Retina (tissue), 1 donor: ENCODE results near the gene VPS26A.
A peak's percentile ranks its signal among the peaks of the same experiment; 100 is the strongest.
"Not testable (repeated sequence)": the region's sequence is repeated elsewhere in the genome, so short reads cannot be mapped to it uniquely, and the experiment has no call there.

Experiments
- DNase-seq: peaks from one replicate; pipeline ENCODE4 v3.0.0-alpha.2; 2016

The VPS26A gene

GRCh38 chr10:69103784-69104183, 20.2 kb upstream of the VPS26A start:
- no peak for DNase-seq

DNA sequence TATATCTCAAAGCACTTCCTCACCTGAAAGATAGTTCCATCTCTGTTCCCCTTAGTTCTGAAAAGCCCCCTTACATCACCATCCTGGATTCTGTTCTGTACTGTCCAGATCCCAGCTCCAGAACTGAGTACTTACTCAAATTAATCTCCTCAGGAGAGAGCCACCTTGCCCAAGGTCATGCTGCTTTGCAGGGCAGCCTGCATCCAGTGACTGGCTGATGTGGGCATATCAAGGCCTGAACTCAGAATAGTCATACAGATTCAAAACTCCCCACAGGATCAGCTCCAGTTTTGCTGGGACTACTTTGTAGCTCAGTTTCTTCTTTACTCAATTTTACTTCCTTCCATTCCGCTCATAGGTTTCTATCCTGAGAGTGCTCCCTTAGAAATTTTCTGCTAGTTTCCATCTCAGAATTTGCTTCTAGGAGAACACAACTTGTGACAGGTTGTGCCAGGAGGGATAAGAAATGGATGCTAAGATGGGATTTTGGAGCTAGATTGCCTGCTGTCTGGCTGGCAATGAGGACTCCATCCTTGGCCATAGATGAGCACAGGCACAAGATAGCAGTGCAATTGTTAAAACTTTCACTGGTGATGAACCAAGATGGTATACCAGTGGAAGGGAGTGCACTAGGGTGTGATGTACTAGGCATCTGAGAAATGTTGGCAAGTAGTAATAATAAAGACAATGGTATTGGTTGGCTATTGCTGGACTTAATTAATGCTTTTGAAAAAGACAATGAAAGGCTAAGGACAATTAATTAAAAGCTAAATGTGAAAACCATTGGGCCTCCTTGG, 18.8 kb upstream of the VPS26A start:
- DNase-seq = no peak

DNA sequence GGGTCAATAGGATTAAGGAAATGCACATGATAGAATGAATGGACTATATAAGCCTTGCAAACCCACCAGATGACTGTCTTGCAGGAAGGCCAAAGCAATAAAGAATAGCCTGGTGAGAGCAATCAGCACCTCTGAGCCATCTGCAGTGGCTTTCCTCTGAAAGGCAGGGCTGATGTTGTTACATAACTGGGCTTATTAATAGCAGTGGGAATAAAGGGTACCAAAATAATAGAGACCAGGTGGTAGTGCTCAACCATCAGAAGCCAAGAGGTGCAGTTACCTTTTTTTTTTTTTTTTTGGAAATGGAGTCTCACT, 16.8 kb upstream of the VPS26A start:
- DNase-seq = no peak

DNA sequence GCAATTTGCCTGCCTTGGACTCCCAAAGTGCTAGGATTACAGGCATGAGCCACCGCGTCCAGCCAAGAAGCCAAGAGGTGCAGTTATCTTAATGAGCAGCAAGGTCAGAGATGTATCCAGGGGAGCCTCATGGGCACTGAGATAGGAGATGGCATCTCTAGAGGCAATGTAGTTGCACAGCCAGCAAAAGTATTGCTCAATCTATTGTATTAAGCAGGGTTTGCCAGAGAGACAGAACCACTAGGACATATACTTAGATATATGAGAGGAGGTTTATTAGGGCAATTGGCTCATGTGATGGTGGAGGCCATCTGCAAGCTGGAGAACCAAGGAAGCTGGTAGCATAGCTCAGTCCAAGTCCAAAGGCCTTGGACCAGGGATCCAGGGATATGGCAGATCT, 16.3 kb upstream of the VPS26A start:
- no peak for DNase-seq

- no peak for DNase-seq
Observed at GRCh38 chr10:69119896-69120295, 4.1 kb upstream of the VPS26A start.

DNA sequence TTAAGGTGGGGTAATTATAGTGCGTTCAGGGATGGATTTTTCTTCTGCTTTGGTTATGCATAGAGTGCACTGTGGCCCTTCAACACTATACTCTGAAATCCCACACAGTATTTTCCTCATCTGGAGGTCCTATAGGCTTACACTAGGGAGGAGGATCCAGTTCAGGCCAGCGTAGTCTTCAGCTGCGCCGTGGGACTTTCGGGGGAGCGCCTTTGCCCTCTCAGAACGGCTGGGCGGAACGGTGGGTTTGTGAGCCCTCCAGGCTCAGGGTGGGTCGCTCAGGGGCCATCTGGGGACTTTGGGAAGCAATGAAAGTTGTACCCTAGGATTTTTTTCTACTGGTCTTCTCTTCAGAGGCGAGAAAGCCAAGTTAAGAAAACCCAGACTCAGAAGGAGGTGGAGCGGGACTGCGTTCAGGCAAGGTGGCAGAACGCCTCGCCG, 652 bp upstream of the VPS26A start:
- no peak for DNase-seq

GRCh38 chr10:69124563-69125268, 738 bp downstream of the VPS26A start:
- DNase-seq = peak; percentile 73

- DNase-seq = no peak
Observed at GRCh38 chr10:69125554-69125953, 1.6 kb downstream of the VPS26A start.

- DNase-seq = no peak
Observed at GRCh38 chr10:69130251-69130650, 6.3 kb downstream of the VPS26A start.

DNA sequence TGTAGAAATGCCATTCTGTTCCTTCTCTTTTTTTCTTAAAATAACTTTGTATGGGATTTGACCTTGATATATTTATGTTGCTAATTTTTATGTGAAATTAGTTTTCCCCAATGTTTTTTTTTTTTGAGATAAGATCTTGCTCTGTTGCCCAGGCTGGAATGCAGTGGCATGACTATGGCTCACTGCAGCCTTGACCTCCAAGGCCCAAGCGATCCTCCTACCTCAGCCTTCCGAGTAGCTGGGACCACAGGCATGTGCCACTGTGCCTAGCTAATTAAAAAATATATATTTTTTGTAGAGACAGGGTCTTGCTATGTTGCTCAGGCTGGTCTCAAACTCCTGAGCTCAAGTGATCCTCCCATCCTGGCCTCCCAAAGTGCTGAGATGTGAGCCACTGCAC, 16.0 kb downstream of the VPS26A start:
- no peak for DNase-seq

GRCh38 chr10:69141304-69141703, 17.3 kb downstream of the VPS26A start:
- no peak for DNase-seq

DNA sequence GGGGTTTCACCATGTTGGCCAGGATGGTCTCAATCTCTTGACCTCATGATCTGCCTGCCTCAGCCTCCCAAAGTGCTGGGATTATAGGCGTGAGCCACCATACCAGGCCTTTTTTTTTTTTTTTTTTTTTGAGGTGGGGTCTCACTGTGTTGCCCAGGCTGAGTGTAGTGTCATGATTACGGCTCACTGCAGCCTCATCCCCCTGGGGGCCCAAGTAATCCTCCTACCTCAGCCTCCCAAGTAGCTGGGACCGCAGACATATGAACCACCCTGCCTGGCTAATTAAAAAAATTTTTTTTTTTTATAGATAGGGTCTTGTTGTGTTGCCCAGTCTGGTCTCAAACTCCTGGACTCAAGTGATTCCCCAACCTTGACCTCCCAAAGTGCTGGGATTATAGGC, 18.1 kb downstream of the VPS26A start:
- not testable (repeated sequence) for DNase-seq

GRCh38 chr10:69142983-69143382, 19.0 kb downstream of the VPS26A start:
- DNase-seq = no peak

DNA sequence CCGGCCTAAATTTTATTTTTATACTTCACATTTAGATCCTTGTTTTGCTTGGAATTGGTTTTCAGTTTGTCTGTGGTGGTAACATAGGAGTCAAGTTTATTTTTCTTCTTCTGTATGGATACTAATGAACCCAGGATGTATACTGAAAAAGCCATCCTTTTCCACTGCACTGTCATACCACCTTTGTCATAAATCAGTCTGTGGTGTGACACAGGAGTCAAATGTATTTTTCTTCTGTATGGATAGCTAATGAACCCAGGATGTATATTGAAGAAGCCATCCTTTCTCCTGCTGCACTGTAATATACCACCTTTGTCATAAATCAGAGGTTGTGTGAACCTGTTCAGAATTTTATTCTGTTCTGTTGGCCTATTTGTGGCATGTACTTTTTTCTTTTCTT, 21.4 kb downstream of the VPS26A start:
- no peak for DNase-seq

DNA sequence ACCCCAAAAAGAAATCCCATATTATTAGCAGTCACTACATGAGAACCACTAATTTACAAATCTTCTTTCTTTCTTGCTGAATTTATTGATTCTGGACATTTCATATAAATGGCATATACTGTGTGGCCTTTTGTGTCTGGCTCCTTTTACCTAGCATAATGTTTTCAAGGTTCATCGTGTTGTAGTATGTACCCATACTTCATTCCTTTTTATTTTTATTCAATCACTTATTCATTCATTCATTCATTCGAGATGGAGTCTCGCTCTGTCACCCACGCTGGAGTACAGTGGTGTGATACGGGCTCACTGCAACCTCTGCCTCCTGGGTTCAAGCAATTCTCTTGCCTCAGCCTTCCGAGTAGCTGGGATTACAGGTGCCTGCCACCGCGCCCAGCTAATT, 21.9 kb downstream of the VPS26A start:
- no peak for DNase-seq

- no peak for DNase-seq
Observed at GRCh38 chr10:69146759-69147158, 22.8 kb downstream of the VPS26A start.

DNA sequence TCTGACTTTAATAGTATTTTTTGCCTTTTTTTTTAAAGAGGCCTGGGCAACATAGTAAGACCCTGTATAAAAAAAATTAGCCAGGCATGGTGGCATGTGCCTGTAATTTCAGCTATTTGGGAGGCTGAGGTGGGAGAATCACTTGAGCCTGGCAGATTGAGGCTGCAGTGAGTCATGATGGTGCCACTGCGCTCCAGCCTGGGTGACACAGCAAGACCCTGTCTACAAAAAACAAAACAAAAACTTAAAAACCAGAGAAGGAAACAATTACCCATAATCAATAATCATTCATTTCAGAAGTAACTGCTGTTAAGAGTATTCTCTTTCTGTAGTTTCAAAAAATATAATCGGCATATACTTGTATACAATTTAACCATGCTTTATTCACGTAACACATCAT, 28.0 kb downstream of the VPS26A start:
- no peak for DNase-seq

DNA sequence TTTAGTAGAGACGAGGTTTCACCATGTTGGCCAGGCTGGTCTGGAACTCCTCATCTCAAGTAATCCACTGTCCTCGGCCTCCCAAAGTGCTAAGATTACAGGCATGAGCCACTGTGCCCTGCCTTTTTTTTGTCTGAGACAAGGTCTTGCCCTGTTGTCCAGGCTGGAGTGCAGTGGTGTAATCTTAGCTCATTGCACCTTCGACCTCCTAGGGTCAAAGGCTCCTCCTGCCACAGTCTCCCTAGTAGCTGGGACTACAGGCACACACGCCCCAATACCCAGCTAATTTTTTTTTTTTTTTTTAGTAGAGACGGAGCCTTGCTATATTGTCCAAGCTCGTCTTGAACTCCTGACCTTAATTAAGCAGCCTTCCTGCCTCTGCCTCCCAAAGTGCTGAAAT, 29.2 kb downstream of the VPS26A start:
- DNase-seq = no peak

DNA sequence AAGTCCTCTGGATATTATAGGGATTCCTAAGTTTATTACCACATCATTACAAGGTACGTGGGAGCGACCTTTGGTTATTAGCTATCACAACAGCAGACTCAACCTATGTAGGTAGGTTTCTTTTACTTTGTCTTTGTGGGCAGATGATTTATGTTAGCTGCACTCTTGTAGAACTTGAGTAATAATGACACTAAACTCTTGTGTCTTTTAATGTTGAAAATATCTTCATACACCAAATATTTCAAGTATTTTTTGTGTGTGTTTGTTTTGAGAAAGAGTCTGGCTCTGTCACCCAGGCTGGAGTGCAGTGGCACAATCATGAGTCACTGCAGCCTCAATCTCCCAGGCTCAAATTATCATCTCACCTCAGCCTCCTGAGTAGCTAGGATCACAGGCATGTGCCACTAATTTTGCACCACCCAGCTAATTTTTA, 36.8 kb downstream of the VPS26A start:
- no peak for DNase-seq

- no peak for DNase-seq
Observed at GRCh38 chr10:69168493-69168892, 44.5 kb downstream of the VPS26A start.

- no peak for DNase-seq
Observed at GRCh38 chr10:69172241-69172982, 48.4 kb downstream of the VPS26A start.

DNA sequence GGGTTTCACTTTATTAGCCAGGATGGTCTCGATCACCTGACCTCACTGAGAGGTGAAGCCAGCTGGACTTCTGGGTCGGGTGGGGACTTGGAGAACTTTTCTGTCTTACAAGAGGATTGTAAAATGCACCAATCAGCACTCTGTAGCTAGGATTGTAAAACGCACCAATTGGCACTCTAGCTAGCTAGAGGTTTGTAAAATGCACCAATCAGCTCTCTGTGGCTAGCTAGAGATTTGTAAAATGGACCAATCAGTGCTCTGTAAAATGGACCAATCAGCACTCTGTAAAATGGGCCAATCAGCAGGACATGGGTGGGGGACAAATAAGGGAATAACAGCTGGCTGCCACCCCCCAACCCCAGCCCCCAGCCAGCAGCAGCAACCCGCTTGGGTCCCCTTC, 51.3 kb downstream of the VPS26A start:
- DNase-seq = not testable (repeated sequence)

- DNase-seq = no peak
Observed at GRCh38 chr10:69176823-69177222, 52.8 kb downstream of the VPS26A start.
